ENCODE measurements around the gene RPP25.

Gene RPP25

GRCh38 chr15:74955796-74956647 is 550 bp downstream of the RPP25 start:
- no peaks in the 10 kb centered on the region for H3K79me2 ChIP-seq (ENCODE audit: low read length)
- no peaks in the 10 kb centered on the region for H3K9me3 ChIP-seq (ENCODE audit: insufficient read depth, low read length)
- no peak overlapping the region for H2AFZ ChIP-seq (ENCODE audit: low read depth, low read length)
- H3K4me1 ChIP-seq (ENCODE audit: low read length): no peaks in the 10 kb centered on the region
- no peak overlapping the region for H3K4me2 ChIP-seq (ENCODE audit: low read length)
- no peak overlapping the region for H3K4me3 ChIP-seq (ENCODE audit: low read length)
- H3K9ac ChIP-seq (ENCODE audit: low read length): no peak overlapping the region
- TF ChIP-seq EZH2phosphoT487 (IDR thresholded peaks at IDR 0.05; ENCODE audit: low read depth) (no peak), CTCF (IDR thresholded peaks at IDR 0.05; ENCODE audit: low read depth, low read length) (no peak)
- H3K27me3 ChIP-seq (ENCODE audit: low read depth, low read length): peaks cover 6% of the 10 kb centered on the region
- H3K36me3 ChIP-seq (replicated peaks; ENCODE audit: low read depth, low read length): no peaks in the 10 kb centered on the region
- no peak overlapping the region for H3K27ac ChIP-seq (ENCODE audit: low read length)
- H4K20me1 ChIP-seq (ENCODE audit: insufficient read depth, low read length): no peaks in the 10 kb centered on the region

GRCh38 chr15:74955017-74955416 is 1.6 kb downstream of the RPP25 start:
- H2AFZ ChIP-seq (ENCODE audit: low read depth, low read length): no peak overlapping the region
- H3K27me3 ChIP-seq (ENCODE audit: low read depth, low read length): 0 out of 2 replicates have a peak, but pooled peaks cover 3% of the 10 kb centered on the region
- H3K9me3 ChIP-seq (ENCODE audit: insufficient read depth, low read length): no peaks in the 10 kb centered on the region
- H3K27ac ChIP-seq (ENCODE audit: low read length): no peak overlapping the region
- TF ChIP-seq EZH2phosphoT487 (IDR thresholded peaks at IDR 0.05; ENCODE audit: low read depth) (no peak), CTCF (IDR thresholded peaks at IDR 0.05; ENCODE audit: low read depth, low read length) (no peak)
- H4K20me1 ChIP-seq (ENCODE audit: insufficient read depth, low read length): no peaks in the 10 kb centered on the region
- H3K4me3 ChIP-seq (ENCODE audit: low read length): no peak overlapping the region
- 0 out of 2 replicates have a peak, but pooled peaks cover 3% of the 10 kb centered on the region for H3K4me1 ChIP-seq (ENCODE audit: low read length)
- H3K79me2 ChIP-seq (ENCODE audit: low read length): no peaks in the 10 kb centered on the region
- no peak overlapping the region for H3K4me2 ChIP-seq (ENCODE audit: low read length)
- H3K36me3 ChIP-seq (replicated peaks; ENCODE audit: low read depth, low read length): no peaks in the 10 kb centered on the region
- H3K9ac ChIP-seq (ENCODE audit: low read length): no peak overlapping the region

GRCh38 chr15:74954515-74954914 is 2.1 kb downstream of the RPP25 start:
- no peaks in the 10 kb centered on the region for H3K79me2 ChIP-seq (ENCODE audit: low read length)
- H3K9ac ChIP-seq (ENCODE audit: low read length): no peak overlapping the region
- 0 out of 2 replicates have a peak, but pooled peaks cover 3% of the 10 kb centered on the region for H3K4me1 ChIP-seq (ENCODE audit: low read length)
- H4K20me1 ChIP-seq (ENCODE audit: insufficient read depth, low read length): no peaks in the 10 kb centered on the region
- H3K36me3 ChIP-seq (replicated peaks; ENCODE audit: low read depth, low read length): no peaks in the 10 kb centered on the region
- H2AFZ ChIP-seq (ENCODE audit: low read depth, low read length): no peak overlapping the region
- H3K27ac ChIP-seq (ENCODE audit: low read length): no peak overlapping the region
- no peak overlapping the region for H3K4me2 ChIP-seq (ENCODE audit: low read length)
- no peak overlapping the region for H3K4me3 ChIP-seq (ENCODE audit: low read length)
- no peaks in the 10 kb centered on the region for H3K27me3 ChIP-seq (ENCODE audit: low read depth, low read length)
- no peaks in the 10 kb centered on the region for H3K9me3 ChIP-seq (ENCODE audit: insufficient read depth, low read length)
- TF ChIP-seq CTCF (IDR thresholded peaks at IDR 0.05; ENCODE audit: low read depth, low read length): no peak
- TF ChIP-seq EZH2phosphoT487 (IDR thresholded peaks at IDR 0.05; ENCODE audit: low read depth): no peak

- H3K4me2 ChIP-seq (ENCODE audit: low read length): no peak overlapping the region
- TF ChIP-seq CTCF (IDR thresholded peaks at IDR 0.05; ENCODE audit: low read depth, low read length) (no peak), EZH2phosphoT487 (IDR thresholded peaks at IDR 0.05; ENCODE audit: low read depth) (no peak)
- no peaks in the 10 kb centered on the region for H3K27me3 ChIP-seq (ENCODE audit: low read depth, low read length)
- no peak overlapping the region for H3K9ac ChIP-seq (ENCODE audit: low read length)
- no peaks in the 10 kb centered on the region for H3K36me3 ChIP-seq (replicated peaks; ENCODE audit: low read depth, low read length)
- H3K9me3 ChIP-seq (ENCODE audit: insufficient read depth, low read length): no peaks in the 10 kb centered on the region
- H3K79me2 ChIP-seq (ENCODE audit: low read length): no peaks in the 10 kb centered on the region
- H4K20me1 ChIP-seq (ENCODE audit: insufficient read depth, low read length): no peaks in the 10 kb centered on the region
- no peak overlapping the region for H2AFZ ChIP-seq (ENCODE audit: low read depth, low read length)
- H3K27ac ChIP-seq (ENCODE audit: low read length): no peak overlapping the region
- 0 out of 2 replicates have a peak, but pooled peaks cover 3% of the 10 kb centered on the region for H3K4me1 ChIP-seq (ENCODE audit: low read length)
- H3K4me3 ChIP-seq (ENCODE audit: low read length): no peak overlapping the region
These were observed 5.6 kb downstream of the RPP25 start for GRCh38 chr15:74951006-74951405.

Measured in OCI-LY3 (cell line).